ENCODE measurements around the gene LMF2.

Gene LMF2

GRCh38 chr22:50502628-50503474 is 4.7 kb downstream of the LMF2 start:
- DNase-seq: no peak

- no peak for DNase-seq
Observed at GRCh38 chr22:50502096-50502495, 5.4 kb downstream of the LMF2 start.

GRCh38 chr22:50500452-50500851 is 7.0 kb downstream of the LMF2 start:
- DNase-seq: no peak

DNA sequence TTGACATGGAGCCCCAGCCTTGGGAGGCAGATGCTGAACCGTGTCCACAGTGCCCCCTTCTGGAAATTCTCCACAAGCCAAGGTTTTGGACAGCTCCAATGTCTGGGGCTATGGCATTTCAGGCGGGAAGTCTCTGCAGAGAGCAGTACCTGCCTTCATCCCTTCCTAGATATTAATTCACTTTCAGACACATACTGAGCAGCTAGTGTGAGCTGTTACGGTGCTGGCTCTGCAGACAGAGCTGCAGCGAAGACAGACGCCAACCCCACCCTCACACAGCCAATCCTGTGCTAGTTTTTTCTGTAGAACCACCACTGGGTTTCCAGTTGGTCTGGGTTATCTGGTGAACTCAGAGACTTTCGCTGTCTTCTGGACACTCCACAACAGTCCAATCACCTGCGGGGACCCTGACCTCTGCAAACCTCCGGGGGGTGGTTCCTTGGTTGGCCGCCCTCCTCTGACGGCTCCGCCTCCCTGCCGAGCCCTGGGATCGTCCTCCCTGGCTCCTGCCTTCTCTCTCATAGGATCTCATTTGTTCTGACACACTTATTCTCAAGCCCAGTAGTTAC is 9.1 kb downstream of the LMF2 start:
- DNase-seq: peak; percentile 88

DNA sequence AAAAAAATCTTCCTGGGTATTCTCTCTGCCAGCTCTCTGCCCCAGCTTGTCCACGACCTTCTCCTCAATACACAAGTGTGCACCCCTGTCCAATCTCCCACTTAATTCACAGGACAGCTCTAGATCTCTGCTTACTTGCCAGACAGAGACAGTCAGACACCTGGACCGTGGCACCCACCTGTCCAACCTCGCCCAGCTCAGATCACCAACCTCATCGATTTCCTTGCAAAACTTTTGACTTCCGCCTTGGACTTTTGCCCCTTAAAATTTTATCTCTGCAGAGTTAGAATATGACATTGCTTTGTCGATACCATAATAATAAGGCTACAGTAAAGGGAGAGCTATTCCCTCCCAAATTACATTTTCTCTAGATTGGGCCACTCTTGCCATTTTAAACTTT is 10.4 kb downstream of the LMF2 start:
- no peak for DNase-seq

DNA sequence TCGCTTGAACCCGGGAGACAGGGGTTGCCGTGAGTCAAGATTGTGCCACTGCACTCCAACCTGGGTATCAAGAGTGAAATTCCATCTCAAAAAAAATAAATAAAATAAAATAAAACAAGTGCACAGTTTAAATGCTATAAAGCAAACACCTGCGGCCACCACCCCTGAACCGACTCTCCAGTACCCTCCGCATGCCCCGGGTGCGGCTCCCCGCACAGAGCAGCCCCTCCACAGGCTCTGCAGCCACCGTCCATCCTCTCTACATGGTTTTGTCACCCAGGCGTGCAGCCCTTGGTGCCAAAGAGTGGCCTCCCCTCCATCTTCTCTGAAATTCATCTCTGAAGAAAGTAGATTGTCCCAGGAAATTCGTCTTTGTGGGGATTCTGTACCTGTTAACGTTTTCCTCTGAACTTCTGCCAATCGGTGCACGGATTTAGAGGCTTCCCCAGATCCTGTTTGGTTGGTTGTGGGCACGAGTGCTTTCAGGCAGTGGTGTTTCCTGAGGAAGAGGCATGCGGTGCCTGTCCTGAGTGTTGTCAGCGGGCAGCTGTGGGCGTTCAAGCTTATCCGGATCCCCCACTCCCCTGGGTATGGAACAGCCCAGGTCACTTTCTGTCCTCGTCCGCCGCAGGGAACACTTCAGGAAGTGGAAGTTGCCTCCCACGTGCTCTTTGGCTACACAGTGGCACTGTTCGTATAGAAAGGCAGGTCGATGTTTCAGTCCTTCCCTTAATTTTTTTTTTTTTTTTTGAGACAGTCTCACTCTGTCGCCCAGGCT is 16.8 kb downstream of the LMF2 start:
- DNase-seq: peak; percentile 54

- DNase-seq: no peak
Observed at GRCh38 chr22:50489363-50490243, 17.9 kb downstream of the LMF2 start.

- DNase-seq: no peak
Observed at GRCh38 chr22:50488886-50489285, 18.6 kb downstream of the LMF2 start.

DNA sequence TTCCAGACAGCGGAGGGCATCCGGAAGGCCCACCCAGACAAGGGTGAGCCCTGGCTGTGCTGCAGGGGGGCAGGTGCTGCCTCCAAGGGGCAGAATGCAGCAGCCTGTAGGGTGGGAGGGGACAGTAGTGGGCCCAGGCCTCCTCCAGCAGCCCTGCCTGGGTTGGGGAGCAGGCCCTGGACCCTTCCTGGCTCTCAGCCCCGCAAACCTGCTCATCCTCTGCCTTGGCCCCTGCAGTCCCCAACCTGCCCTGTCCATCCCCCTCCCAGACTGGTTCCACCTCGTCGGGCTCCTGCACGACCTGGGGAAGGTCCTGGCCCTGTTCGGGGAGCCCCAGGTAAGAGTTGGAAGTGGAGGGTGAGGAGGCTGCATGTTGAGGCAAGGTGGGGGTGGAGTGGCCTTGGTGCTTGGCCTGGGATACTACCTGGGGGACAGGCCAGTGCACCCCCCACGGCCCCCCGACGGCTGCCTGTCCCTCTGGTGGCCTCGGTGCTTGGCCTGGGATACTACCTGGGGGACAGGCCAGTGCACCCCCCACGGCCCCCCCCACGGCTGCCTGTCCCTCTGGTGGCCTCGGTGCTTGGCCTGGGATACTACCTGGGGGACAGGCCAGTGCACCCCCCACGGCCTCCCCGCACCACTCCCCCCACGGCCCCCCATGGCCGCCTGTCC is 19.4 kb downstream of the LMF2 start:
- no peak for DNase-seq

DNA sequence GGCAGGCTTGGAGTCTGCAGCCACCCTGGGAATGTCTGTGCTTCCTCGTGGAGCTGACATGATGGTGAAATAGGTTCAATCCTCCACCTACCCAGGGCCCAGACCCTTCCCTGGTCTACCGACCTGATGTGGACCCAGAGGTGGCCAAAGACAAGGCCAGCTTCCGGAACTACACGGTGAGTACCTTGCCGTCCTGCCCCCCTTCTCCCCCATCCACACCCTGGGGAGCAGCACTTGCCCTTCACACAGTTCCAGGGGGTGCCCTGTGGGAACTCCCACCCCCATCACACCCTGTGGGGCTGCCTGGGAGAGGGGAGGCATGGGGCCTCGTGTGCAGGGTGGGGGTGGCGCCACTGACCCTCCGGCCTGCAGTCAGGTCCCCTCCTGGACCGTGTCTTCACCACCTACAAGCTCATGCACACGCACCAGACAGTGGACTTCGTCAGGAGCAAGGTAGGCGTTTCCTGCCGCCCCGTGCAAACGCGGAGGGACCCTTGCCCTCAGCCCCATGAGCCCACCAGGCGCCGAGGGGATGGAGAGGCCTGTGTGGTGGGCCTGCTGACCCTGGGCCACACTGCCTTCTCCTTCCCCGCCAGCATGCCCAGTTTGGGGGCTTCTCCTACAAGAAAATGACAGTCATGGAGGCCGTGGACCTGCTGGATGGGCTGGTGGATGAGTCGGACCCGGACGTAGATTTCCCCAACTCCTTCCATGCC is 20.1 kb downstream of the LMF2 start:
- DNase-seq: no peak

DNA sequence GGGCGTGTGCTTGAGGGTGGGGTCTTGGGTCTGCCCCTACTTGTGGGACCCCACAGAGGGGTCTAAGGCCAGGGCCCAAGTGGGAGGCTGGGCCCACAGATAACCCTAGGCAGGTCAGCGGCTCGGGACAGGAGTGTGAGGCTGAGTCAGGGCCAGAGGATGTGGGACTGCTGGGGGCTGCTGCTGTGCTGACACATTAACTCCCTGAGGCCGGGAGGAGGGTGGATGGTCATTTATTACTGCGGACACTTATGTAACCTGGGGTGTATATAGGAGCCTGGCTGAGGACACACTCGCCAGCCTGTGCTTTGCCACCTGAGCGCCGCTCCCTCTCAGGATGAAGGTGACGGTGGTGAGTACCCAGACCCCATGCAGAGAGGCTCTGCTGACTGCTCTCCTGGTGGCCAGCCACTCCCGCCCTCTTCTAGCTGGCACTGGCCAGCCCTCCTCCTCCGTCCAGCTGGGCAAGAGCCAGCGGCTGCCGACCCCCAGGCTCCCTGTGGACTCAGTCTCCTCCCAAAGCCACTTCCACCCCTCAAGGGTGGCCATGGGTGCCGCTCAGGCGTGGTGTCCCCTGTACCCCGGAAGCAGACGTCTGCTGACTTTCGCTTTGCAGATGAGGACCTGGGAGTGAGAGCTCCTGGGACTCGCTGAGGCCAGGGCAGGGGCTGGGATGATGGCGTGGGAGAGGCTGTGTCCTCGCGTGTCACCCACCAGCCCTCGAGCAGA is 20.8 kb downstream of the LMF2 start, which contains the start of gene MIOX:
Gene MIOX, plus strand, starts transcription at position 299 of the 729 bp plus-strand sequence. Its CDS starts 39 bp downstream, at position 338.
- peak; percentile 43 for DNase-seq

GRCh38 chr22:50485221-50486131 is 22.0 kb downstream of the LMF2 start:
- peak; percentile 75 for DNase-seq

DNA sequence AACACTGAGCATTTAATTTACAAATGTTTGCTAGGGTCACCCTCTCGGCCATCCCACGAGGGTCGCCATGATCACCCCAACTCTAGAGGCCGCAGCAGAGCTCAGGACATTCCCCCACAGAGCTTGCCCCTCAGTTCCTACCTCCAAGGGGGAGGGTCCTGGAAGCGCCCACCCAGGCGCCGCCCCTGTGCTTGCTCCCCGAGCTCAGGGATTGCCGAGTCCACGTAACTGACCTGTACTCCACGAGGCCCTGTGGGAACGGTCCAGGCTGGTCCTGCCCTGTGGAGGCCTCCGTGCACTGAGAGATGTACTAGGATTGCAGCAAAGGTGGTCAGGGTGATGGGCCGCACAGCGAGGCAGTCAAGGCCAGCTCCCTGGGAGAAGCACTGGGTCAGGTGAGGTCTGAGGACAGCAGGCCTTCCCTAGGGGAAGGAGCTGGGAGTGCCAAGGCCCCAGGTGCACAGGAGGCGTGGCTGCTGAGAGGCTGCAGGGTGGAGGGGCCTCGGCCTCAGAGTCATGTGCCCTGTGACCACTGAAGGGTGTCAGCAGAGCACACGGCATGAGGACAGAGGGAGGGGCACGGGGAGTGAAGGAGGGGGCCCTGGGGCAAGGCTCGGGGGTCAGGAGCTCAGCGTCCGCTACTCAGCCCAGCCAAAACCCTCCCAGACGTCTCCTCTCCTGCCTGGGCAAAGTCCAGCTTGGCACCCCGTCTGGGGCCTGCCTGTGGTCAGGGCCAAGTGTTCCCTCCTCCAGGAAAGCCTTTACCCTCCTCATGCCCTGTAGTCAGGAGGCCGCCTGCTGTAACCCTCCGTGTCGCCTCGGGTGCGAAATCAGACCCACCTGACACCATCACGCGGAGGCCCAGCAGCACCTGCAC is 23.3 kb downstream of the LMF2 start:
- DNase-seq: peak; percentile 35

DNA sequence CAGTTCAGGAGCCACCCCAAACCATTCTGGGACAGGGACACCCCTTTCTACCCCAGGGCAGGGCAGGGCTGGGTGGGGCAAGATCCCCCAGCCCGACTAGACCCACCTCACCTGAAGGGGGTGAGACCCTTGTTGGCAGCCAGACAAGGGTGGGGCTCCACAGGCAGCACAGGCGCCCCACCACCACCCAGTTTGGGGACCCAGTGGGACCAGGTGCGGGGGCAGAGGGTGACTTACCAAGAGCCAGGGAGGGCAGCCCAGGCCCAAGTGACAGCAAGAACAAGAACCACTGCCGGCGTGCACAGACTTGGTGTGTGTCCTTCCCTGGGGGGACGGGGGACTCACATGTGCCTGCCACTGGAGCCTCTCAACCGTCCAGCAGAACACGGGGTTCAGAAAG is 23.9 kb downstream of the LMF2 start:
- no peak for DNase-seq

DNA sequence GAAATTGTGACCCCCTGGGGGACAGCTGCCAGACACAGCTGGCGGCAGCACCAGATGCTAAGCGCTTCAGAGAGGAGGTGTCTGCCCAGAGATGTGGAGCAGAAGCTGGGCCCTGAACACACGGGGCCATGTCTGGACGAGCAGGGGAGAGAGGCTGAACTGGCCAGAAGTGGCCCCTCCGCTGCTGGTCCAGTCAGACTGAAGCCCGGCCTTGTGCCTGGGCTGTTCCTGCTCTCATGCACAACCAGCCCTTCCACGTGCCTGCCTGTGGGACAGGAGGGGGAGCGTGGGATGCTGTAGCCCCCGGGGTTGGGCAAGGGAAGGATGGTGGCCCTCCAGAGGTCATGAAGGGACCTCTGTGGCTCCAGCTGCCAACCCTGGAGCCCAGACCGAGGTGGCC is 24.4 kb downstream of the LMF2 start:
- no peak for DNase-seq

DNA sequence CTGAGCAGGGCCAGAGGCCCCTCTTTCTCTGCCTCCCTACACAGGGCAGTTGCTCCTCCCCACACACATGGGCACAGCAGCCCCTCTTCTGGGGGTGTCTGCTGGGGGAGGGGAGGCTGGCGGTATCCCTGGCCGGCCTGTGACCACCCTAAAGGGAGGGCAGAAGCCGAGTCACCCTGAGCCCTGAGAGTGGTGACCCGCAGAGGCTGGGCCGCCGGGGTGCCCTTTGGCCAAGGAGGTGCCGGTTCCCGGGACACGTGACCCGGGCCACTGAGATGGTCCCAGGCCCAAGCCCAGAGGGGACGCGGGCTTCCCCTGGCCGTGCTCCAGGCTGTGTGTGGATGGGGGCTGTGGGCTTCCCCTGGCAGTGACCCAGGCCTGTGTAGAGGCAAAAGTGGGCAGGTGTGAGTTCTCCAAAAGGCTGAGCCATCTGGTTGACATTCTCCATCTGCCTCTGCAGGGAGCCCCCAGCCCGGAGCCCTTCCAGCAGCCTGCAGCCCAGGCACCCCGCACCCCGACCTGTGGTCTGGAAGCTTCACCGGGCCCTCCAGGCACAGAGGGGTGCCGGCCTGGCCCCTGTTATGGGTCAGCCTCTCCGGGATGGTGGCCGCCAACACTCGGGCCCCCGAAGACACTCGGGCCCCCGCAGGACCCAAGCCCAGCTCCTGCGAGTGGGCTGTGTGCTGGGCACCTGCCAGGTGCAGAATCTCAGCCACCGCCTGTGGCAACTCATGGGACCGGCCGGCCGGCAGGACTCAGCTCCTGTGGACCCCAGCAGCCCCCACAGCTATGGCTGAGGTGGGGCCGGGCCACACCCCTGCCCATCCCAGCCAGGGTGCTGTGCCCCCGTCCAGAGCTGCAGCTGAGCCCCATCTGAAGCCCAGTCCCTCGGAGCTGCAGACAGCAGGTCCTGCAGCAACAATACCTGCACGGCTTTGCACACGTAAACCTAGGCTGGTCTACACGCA is 25.1 kb downstream of the LMF2 start:
- DNase-seq: no peak

- DNase-seq: peak; percentile 48
Observed at GRCh38 chr22:50481440-50482106, 25.9 kb downstream of the LMF2 start, which contains the start of gene ADM2. Gene ADM2 (plus strand): TSS chr22:50481543. CDS start chr22:50481848, 305 bp downstream.
